Measurements from ENCODE around the gene ARFGAP3.
"Not testable (repeated sequence)": the region's sequence is repeated elsewhere in the genome, so short reads cannot be mapped to it uniquely, and the experiment has no call there.

The ARFGAP3 gene

DNA sequence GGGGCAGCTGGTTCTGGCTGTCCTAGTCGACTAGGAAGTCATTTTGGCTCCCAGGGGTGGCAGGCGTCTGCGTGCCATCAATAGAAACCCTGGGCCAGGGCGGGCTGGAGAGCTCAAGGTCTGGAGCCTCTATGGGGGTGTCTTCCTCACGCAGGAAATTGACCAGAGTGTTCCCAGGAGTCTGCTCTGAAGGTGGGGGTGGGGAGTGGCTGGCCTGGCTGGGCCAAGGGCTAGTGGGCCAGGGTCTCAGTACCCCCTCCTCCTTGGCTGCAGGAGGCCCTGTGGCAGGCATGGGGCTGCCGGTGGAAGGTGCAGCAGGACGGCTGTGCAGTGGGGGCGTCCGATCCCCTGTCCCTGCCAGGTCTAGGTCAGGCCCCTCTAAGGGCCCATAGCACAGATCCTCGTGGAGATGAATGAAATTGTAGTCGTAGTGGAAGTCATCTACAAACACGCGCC lies 64.6 kb downstream of the ARFGAP3 start:
- DNase-seq: no peak

DNA sequence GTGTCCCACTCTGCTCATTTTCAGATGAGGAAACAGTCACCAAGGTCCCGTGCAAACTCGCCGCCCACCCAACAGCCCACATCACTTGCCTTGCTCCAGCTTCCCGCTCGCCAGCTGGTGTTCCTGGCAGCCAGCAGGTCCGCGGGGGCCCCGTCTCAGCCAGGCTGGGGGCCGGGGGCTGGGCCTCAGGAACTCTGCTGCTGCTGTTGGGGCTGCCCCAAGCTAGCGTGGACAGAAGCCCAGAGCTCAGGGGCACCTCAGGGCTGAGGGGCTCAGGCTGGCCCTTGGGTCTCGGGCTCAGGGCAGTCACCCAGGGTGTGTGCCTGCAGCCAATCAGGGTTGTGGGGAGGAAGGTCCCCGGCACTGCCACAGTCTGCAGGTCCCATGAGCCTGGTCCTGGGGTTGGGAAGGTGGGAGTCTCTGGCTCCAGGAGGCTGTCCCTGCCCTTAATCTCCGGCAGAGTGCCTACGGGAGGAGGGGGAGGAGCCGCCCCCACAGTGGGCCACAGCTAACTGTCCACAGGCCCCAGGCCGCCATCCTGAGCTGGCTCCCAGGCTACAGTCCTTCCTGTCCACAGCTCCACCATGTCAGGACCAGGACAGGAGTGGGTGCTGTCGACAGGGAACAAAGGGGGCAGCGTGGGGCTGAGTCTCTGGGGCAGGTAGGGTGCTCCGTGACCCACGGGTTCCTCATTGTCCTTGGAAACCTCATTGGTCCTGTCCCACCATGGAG lies 65.2 kb downstream of the ARFGAP3 start:
- DNase-seq: no peak

DNA sequence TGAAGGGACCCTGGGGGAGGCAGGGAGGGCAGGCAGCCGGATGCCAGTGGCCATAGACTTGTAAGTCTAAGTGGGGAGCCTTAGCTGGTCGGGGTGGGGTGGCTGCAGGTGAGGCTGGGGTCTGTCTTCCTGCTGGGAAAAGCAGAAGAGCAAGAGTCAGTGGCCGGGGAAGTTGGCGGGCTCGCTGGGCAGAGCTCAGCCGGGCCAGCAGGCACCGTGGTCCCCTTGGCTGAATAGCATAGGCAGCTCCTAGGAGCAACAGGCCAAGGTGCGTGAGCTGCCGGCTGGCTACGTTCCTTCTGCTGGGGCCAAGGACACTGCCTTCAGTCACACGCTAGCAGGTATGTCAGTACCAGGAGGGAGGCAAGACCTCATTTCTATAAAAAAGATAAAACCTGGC lies 68.6 kb downstream of the ARFGAP3 start:
- DNase-seq: no peak

DNA sequence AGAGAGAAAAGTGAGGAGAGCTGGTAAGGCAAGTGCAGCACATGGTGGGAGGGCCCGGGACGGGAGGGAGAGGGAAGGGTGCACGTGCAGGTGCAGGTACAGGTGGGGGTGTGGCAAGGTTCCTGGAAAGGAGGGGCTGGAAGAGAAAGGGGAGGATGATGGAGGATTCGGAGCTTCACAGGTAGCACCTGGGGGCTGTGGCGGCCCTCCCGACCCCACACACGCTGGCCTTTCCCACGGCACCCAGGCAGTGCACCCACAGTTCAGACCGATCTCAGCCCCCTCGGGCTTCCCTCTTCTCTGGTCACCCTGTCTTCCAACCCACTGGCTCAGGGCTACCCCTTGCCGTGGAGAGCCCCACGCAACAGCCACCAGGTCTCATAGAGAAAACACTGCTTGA lies 69.1 kb downstream of the ARFGAP3 start:
- no peak for DNase-seq

DNA sequence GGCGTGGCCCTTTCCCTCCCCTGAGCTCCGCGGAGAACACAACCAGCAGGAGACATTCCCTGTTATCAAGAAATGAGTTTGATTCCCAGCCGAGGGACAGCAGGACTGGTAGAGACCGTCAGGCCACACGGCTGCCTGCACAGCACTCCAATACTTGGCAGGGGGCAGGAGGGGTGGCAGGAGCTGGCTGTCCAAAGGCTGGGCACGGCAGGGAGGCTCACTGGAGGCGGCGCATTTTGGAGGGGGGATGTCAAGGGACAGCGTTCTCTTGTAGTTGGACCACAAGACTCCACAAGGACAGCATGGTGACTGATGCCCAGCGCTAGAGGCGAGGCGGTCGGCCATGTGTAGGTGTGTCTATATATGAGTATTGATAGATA lies 69.7 kb downstream of the ARFGAP3 start:
- no peak for DNase-seq

DNA sequence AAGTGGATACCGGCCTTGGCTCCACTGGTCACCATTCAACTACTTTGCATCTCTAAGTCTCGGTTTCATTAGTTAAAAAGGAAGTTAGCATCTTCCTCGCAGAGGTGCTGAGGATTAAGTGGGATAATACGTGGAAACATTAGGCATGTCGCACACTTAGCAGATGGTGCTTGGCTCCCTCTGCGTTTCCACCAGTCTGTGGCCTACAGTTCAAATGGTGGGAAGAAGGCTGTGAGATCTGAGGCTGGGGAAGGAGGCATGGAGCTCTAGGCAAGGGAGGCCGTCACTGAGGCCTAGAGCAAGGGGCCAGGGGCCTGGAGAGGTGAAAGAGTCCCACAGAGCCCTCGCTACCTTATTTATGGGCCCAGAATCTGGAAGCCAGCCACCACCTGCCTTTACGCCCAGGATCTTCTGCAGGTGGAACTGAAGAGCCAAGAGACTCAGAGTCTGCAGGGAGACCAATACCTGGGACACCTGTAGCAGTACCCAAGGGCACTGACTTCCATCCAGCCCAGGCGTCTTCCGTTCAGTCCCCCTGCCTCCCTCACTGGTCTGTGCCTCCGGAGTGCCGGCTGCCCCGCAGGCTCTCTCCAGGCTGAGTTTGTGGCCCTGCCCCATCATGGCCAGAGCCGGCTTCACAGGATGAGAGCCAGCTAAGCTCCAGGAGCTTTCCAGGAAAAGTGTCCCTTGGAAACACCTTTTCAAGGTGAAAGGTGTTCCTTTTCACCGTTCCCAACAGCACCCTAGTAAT lies 70.3 kb downstream of the ARFGAP3 start:
- DNase-seq: no peak

DNA sequence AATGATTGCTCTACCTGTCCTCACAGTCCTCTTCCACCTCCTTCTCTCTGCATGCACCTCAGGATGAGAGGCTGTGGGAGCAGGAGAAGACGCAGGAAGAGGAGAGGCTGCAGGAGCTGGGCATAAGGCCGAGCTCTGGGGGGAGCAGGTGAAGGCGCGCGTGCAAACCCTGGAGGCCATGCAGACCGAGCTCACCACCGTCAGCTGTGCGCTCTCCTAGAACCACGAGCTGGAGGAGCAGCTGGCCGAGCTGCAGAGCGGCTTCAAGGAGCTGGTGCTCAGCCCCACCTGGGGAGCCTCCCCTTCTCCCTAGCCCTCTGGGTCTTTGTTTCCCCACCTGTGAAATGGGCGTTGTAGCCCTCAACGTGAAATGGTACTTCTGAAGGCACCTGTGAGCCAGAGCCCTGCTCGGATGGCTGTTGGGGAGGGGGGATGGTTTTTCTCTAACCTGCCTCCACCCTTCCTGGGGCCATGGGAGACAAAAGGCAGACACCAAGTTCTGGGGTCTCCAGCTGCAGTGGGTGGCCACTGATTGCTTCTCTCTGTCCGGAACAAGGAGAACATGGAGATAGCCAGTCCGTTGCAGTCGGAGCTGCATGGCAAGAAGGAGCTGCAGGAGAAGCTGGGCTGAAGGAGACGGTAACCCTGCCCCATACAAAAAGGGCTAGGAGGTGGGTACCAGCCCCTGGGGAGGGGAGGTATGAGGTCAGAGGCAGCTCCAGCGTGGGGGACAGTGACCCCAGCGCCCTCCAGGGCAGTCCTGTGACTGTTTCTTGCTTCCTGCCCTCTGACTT lies 71.2 kb downstream of the ARFGAP3 start:
- DNase-seq: no peak

DNA sequence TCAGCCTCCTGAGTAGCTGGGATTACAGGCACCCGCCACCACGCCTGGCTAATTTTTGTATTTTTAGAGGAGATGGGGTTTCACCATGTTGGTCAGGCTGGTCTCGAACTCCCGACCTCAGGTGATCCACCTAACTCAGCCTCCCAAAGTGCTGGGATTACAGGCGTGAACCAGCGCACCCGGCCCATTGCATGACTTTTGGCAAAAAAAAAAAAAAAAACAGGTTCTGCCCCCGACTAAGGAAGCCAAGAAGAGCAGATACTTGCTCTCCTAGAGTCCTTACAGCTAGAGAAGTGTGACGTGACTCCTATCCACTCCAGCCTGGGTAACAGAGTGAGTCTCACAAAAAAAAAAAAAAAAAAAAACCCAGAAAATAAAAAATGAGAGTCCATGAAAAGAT lies 74.8 kb downstream of the ARFGAP3 start:
- not testable (repeated sequence) for DNase-seq

DNA sequence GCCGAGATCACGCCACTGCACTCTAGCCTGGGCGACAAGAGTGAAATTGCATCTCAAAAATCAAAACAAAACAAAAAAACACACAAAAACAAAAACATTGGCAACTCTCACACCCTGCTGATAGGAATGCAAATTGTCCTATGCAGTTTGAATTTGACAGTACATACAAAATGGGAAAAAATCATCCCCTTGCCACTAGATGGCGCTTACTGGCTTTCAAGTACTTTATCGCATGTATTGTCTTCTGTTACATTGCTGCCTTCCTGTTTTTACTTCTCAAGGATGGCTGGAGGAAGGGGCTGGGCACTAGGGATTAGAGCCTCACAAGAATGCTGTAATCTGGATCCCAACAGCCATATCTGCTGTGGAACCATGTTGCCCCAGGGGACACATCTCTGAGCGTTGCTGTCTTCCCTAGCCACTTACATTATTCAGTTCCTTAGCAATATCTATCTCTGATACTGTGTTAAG lies 77.0 kb downstream of the ARFGAP3 start:
- peak in 4 of 6 experiments; percentile 5 to 73 (median 55) for DNase-seq

DNA sequence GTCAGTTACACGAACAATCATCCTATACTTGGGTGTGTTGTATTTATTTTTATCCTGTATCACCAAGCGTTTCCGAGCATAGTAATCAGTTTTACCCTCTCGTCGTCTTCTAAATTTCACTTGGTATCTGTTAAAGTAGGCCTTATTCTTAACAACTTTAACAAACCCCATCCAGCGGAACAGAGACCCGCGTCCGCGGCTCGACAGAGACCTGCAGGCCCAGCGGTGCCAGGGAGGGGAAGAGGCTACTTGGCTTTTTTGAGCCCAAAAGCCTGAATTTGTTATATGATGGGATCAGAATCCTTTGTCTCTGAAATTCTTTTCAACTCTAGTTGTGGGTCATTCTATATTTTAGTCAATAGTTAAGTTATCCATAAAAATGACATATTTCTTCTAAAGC lies 79.9 kb downstream of the ARFGAP3 start:
- no peak for DNase-seq

DNA sequence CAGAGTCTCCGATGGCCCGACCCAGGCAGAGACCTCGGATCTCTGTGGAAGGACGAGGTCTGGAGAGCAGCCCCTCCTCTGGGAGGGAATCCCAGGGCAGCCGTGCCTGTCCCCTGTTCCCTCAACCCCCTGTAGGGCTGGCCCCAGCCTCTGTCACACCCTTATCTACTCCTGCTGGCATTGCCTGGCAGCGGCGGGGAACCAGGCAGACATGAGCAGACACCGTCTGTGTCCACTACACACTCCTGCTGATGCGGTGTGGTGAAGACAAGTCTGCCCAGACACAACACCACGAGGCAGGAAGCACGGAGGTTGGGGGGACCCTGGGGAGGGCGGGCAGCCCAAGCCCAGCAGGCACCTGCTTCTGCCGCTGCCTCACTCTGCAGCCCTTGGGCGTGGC lies 83.9 kb downstream of the ARFGAP3 start:
- no peak for DNase-seq

DNA sequence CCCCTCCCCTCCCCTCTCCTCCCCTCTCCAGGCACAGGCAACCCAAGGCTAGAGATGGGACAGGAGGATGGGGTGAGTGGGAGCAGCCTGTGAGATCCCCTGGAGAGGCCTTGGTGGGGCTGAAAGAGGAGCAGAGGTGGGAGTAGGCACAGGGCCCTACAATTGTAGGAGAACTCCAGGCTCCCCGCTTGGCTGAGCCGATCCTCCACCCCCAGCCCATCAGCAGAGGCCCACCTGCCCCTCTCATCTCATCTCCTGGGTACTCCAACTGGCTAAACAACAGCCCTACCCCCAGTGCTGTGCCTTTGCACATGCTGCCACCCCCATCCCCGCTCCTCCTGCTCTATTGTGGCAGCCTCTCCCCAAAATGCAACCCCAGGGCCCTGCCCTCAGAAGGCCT lies 84.4 kb downstream of the ARFGAP3 start:
- DNase-seq: no peak

DNA sequence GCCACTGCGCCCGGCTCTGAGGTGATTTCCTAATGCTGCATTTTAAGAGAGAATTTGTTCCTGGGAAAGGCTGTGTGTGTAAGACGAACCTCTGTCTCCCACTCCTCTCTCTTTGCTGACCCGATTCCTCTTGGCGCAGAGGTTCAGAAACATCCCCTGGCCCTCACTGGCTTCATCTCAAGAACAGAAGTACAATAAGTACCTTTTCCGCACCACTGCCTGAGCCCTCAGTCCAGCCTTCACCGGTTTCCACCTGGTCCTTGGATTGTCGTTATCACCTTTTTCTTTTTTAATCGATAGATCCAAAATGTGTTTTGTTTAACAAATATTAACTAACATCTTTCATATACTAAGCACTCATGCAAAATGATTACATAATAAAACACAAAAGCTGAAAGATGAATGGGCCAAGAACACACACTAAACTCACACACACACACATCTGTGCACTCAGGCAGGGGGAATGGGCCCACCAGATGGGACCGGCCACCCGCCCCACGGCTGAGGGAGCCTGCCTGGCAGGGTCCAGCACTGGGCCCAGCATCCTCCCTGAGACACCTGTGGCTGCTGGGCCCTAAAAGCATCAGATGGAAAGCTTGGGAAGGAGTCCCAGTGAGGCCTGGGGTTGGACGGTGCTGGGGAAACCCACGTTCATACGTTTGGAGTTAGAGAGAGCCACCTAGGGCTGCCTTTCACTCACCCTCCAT lies 86.0 kb downstream of the ARFGAP3 start:
- DNase-seq: no peak

DNA sequence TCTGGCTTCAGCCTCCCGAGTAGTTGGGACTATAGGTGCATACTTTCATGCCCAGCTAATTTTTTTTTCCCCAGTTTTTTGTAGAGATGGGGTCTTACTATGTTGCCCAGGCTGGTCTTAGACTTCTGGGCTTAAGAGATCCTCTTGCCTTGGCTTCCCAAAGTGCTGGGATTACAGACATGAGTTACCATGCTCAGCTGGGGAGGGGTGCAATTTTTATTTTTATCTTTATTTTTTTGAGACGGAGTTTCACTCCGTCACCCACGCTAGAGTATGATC lies 86.7 kb downstream of the ARFGAP3 start:
- no peak for DNase-seq

DNA sequence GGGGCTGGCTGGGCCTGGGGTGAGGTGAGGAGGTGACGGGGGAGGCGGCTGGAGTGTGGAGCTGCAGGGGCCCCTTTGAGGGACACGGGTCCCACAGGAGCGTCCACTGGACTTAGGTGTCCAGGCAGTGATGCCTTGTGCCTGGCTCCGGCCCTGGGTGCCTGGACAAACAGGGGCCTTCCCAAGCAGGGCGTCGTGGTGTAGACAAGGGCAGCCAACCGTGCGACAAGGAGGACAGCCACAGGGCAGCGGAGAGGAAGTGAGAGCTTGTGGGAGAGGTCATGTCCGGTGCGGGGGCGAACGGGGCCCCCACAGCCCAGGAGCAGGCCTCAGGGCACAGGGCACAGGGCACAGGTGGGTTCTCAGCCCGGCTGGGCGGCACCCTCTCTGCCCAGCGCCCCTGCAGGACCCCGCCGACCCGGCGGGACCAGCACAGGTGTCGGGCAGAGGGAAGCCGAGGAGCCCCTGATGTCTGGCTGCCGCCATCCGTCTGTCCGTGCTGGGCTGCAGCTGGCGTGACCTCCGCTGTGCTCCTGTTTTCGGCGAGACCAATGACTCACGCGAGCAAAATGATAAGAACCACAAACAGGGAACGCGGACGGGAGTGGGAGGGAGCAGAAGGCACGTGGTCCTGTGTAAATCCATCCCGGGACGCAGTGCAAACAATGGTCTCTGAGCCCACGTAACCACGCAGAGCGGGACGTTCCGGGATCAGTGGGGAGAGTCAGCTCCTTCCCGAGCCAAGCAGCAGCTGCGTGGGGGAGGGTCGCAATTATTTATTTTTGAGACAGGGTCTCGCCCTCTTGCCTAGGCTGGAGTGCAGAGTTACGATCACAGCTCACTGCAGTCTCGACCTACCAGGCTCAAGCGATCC lies 87.3 kb downstream of the ARFGAP3 start:
- DNase-seq: no peak

DNA sequence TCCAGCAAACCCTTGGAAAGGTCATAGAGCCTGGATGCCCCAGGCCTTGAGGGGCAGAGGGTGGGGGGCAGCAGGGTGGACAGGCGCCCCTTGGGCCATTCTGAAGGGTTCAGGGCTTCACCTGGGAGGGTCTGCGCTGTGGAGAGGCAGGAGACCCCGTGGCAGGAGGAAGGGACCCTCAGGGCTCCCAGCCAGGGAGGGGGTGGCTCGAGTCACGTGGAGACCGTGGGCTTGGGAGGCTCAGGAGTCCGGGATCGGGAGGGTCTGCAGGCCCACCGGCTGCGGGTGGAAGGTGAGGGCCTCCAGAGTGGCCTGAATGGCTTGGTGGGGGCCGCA lies 87.9 kb downstream of the ARFGAP3 start:
- DNase-seq: no peak

DNA sequence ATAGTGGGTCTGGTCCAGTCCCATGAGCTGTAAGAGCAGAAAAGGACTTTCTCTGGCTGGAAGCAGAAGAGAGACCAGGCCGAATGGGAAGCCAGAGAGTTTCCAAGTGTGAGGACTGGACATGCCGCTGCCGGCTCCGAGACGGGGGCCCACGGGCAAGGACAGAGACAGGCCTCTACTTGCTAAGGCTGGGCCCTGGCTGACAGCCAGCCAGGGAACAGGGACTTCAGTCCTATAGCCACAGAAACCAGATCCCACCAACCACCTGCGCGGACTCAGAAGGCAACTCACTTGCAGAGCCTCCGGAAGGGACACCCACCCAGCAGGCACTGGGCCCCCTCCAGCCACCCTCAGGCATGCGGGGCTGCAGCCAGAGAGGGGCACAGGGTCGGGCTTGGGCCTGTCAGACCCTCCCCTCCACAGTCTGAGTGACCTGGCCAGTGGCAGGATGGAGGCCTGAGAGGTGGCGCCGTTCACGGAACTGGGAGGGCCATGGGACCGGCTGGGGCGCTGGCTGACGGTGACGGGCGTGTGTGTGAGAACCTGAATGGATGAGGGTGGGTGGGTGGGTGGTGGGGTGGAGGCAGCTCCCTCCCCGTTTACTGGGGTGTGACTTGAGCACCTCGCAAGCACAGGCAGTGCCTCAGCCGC lies 88.6 kb downstream of the ARFGAP3 start:
- no peak for DNase-seq

DNA sequence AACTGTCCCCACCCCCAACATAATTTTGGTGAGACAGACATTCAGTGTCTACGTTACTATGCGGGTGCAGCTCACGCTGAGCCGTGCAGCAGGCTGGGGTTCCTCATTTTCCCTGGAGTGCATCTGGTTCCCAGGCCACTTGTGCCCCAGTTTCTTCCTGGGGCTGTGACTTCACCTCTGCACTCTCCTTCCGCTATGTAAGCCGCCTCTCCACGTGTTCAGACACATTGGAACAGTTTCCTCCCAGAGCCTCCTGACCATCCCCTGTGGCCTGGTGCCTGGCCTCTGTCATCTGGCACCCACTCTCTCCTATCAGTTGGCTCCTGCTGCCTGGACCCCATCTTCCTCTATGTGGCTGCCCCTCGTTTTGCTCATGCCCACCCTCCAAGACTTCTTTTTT lies 90.2 kb downstream of the ARFGAP3 start:
- no peak for DNase-seq

DNA sequence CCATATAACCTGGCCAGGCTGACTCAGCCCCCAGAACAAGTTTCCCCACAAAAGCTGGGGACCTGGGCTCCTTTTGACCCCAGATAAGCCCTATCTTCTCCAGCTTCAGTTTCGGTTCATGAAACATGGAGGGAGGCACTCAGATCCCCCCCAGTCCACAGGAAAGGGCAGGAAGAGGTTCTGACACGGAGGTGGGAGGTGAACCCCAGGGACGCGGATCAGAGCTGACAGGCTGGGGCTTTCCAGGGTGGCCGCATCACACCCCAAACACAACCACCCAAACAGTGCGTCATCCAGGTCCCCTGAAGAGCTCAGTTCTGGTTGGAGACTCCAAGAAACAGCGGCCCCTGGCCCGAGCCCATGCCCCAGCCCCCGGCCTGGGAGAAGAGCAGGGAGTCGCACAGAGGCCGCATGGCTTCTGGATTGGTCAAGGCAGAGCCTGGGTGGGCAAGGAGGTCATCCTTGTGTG lies 92.1 kb downstream of the ARFGAP3 start:
- DNase-seq: no peak

DNA sequence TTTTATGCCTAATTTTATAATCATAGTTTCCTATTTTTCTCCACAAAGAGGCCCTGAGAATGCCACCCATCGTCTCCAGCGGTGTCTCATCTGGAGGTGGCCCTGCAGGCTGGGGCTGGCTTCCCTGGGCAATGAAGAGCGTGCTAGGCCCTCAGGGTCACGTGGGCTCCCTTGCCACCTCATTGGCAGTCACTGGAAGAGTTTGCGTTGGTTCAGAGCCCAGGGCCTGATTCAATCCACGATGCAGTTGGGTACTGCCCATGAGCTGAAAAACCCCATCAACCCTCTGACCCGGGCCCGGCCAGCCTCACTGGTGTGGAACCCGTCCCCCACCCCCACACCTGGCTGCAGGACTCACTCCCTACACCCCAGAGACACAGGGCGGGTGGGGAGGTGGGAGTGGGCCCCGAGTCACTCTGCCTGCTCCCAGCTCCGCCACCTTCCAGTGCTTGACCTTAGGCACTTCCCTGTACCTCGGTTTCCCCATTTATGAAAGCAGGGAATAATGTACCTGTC lies 93.0 kb downstream of the ARFGAP3 start:
- no peak for DNase-seq

DNA sequence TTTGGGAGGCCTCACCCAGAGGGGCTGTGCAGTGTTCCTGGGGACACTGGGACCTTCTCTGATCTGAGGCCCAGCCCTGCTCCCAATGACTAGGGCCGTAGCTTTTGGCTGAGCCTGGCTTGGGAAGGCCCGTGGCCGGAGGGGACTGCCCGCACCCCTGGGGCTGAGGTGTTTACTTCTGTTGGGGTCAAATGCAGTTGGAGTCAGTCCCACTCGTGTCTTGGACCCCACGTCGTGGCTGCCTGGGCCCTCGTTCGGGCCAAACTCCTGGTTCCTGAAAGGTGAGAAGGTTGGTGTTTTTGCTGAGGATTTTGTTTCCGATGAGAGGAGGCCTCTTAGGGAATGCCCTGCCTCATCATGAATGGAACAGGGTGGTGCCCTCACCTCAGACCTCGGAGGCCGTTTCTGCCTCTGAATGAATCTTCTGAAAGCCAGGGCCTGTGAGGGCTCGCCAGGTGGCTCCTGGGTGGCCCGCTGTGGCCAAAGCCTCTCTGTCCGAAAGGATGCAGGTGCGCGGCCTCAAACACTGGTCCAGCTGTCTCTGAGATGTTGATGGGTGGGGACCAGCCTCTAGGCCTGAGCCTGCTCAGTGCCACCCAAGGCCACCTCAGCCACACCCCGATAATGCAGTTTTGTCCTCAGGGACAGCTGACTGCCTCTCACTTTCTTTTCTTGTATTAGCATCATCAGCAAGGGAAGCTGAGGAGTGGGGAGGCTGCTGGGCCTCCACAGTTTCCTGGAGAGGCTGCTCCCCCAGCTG lies 96.1 kb downstream of the ARFGAP3 start:
- DNase-seq: no peak

Data from stimulated activated naive CD4-positive, alpha-beta T cell (primary cell).